HuH-7.5 (cell line): ENCODE data around the gene RGS9.
"Not testable (repeated sequence)": the region's sequence is repeated elsewhere in the genome, so short reads cannot be mapped to it uniquely, and the experiment has no call there.

Experiments used
- DNase-seq: peaks from one replicate; pipeline ENCODE4 v3.0.0; 2011; ENCODE audit warnings: low spot score

The RGS9 gene

GRCh38 chr17:65183736-65184135 lies 46.6 kb downstream of the RGS9 start:
- DNase-seq = no peak

- DNase-seq = no peak
These were observed 47.2 kb downstream of the RGS9 start for GRCh38 chr17:65184235-65184959.

- no peak for DNase-seq
These were observed 47.9 kb downstream of the RGS9 start for GRCh38 chr17:65185062-65185461.

GRCh38 chr17:65185668-65186382 lies 48.7 kb downstream of the RGS9 start:
- no peak for DNase-seq

- no peak for DNase-seq
These were observed 53.4 kb downstream of the RGS9 start for GRCh38 chr17:65190467-65191097.

- DNase-seq = no peak
These were observed 54.9 kb downstream of the RGS9 start for GRCh38 chr17:65191811-65192740.

GRCh38 chr17:65193305-65193704 lies 56.1 kb downstream of the RGS9 start:
- no peak for DNase-seq

GRCh38 chr17:65193716-65194293 lies 56.6 kb downstream of the RGS9 start:
- DNase-seq = no peak

GRCh38 chr17:65194670-65195334 lies 57.6 kb downstream of the RGS9 start:
- DNase-seq = no peak

GRCh38 chr17:65195716-65196115 lies 58.5 kb downstream of the RGS9 start:
- no peak for DNase-seq

- DNase-seq = no peak
These were observed 59.4 kb downstream of the RGS9 start for GRCh38 chr17:65196617-65197016.

- DNase-seq = no peak
These were observed 60.0 kb downstream of the RGS9 start for GRCh38 chr17:65197201-65197600.

- peak; percentile 77 for DNase-seq
These were observed 61.6 kb downstream of the RGS9 start for GRCh38 chr17:65198653-65199382.

- no peak for DNase-seq
These were observed 64.2 kb downstream of the RGS9 start for GRCh38 chr17:65201331-65201730.

GRCh38 chr17:65202844-65203571 lies 65.8 kb downstream of the RGS9 start:
- DNase-seq = no peak

GRCh38 chr17:65204001-65204400 lies 66.8 kb downstream of the RGS9 start:
- no peak for DNase-seq

GRCh38 chr17:65205655-65206054 lies 68.5 kb downstream of the RGS9 start:
- no peak for DNase-seq

GRCh38 chr17:65207448-65207847 lies 70.3 kb downstream of the RGS9 start:
- DNase-seq = not testable (repeated sequence)

- DNase-seq = no peak
These were observed 71.5 kb downstream of the RGS9 start for GRCh38 chr17:65208717-65209116.

- no peak for DNase-seq
These were observed 81.1 kb downstream of the RGS9 start for GRCh38 chr17:65218261-65218660.
